ENCODE measurements around the gene PPP6R2.

DNA sequence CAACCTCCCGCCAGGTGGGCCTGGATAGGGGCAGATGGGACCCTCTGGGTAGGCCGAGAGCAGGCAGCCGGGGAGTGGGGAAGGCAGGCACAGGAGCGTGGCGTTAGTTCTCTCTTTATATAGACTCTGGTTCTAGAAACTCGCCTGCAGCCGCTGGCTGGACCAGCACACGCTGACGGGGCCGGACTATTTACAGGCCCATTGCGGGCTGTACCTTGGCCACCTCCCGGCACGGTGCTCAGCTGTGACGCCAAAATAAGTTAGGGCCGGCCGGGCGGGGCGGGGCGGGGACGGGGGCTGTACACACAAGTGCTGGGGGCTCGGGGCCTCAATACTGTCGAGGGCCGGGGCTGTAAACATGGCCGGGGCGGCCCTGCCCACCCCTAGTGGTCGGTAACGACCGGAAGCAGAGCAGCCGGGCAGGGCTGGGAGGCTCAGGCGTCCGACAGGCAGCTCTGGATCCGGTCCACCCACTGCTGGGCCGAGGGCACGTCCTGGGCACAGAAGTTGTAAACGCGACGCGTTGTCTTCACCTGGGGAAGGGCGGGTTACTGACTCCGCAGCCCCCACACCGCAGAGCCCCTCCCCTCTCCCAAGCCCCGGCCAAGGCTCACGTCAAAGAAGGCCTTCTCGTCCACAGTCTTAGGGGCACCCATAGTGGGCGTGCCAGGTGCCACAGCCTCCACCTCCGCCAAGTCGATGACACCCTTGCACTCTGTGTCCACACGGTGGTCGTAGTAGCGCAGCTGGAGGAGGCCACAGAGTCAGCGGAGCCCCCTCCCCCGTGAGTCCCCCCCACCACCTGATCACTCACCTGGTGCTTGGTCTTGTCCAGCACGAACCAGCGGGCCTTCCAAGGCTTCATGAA lies 103.8 kb downstream of the PPP6R2 start:
- TF ChIP-seq REST (IDR thresholded peaks at IDR 0.05; ENCODE audit: insufficient read depth in 1 of 2, low read depth in 2 of 2, low read length in 2 of 2) (no peak), TAF1 (IDR thresholded peaks at IDR 0.05; ENCODE audit: borderline replicate concordance, insufficient read depth, low read length) (no peak), POLR2AphosphoS5 (IDR thresholded peaks at IDR 0.05; ENCODE audit: low read depth, low read length) (no peak)

Data from PFSK-1 (cell line).